HG02763 (cell line): ENCODE data around the gene STYXL1.

Experiments used
- ATAC-seq: cut with Tn5 transposase; IDR thresholded peaks from one replicate; pipeline ENCODE4 v1.9.1; 2021; ENCODE audit warnings: mild to moderate bottlenecking, moderate library complexity; ENCODE audit not compliant: unreplicated experiment

Gene STYXL1

GRCh38 chr7:75960372-75960771, 87.4 kb downstream of the STYXL1 start:
- ATAC-seq: no peak

- ATAC-seq: no peak
Measured at GRCh38 chr7:75958802-75959543, 88.8 kb downstream of the STYXL1 start.

- no peak for ATAC-seq
Measured at GRCh38 chr7:75957021-75957736, 90.6 kb downstream of the STYXL1 start.

- no peak for ATAC-seq
Measured at GRCh38 chr7:75955331-75955955, 92.4 kb downstream of the STYXL1 start.

GRCh38 chr7:75953931-75954330, 93.9 kb downstream of the STYXL1 start:
- ATAC-seq: no peak

GRCh38 chr7:75953431-75953830, 94.4 kb downstream of the STYXL1 start:
- no peak for ATAC-seq

- ATAC-seq: no peak
Measured at GRCh38 chr7:75951506-75951905, 96.3 kb downstream of the STYXL1 start.

- ATAC-seq: no peak
Measured at GRCh38 chr7:75950111-75950681, 97.6 kb downstream of the STYXL1 start.

- no peak for ATAC-seq
Measured at GRCh38 chr7:75948179-75948578, 99.6 kb downstream of the STYXL1 start.
